ENCODE data around the gene PDE6B.

DNA sequence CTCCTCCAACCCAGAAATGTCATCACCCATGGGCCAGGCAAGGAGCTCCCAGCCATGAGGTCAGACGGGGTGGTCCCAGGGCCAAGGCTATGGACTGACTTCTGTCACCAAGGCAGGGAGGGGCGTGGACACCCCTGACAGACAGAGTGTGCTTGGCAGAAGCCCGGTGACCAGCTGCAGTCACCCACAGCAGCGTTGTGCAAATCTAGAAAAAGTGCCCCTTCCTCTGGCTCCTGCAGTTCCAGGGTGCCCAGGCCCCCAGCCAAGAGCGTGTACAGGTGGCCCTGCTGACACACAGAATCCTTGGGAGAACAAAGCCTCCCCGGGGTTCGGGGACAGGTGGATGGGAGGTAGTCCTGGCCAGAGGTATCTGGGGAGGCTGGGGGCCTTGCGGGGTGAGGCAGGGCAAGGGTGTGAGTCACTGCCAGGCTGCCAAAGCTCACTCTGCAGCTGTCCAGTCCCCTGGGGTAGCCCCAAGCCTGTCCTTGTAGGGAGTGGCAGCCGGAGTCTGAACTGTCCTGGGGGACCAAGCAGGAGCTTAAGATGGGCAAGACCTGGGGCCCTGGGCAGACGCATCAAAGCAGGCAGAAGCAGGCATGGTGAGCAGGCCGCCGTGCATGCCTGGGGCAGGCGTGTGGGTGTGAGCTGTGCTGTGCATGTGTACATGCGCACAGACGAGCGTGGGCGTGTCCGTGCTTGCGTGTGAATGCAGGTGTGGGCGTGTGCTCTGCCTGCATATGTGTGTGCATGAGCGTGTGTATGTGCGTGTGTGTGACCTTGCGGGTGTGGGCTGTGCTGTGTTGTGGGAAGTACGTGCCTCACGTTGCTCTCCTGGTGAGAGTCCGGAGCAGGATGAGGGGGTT lies 52.3 kb downstream of the PDE6B start:
- TF ChIP-seq, protein P1, sequence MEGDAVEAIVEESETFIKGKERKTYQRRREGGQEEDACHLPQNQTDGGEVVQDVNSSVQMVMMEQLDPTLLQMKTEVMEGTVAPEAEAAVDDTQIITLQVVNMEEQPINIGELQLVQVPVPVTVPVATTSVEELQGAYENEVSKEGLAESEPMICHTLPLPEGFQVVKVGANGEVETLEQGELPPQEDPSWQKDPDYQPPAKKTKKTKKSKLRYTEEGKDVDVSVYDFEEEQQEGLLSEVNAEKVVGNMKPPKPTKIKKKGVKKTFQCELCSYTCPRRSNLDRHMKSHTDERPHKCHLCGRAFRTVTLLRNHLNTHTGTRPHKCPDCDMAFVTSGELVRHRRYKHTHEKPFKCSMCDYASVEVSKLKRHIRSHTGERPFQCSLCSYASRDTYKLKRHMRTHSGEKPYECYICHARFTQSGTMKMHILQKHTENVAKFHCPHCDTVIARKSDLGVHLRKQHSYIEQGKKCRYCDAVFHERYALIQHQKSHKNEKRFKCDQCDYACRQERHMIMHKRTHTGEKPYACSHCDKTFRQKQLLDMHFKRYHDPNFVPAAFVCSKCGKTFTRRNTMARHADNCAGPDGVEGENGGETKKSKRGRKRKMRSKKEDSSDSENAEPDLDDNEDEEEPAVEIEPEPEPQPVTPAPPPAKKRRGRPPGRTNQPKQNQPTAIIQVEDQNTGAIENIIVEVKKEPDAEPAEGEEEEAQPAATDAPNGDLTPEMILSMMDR (optimal IDR thresholded peaks at IDR 0.05 in 1 of 3, IDR thresholded peaks at IDR 0.05 in 1 of 3, conservative IDR thresholded peaks at IDR 0.05 in 1 of 3; ENCODE audit: extremely low read depth in 1 of 3, insufficient read depth in 2 of 3, low read length in 3 of 3), result no peak
- no peak for TF ChIP-seq EZH2 (IDR thresholded peaks at IDR 0.05; ENCODE audit: low read length)

Data from keratinocyte (primary cell).